ENCODE data around the gene INAFM2. TPM values are rescaled to one million over a fixed set of nuclear protein-coding genes. Genes with fewer than 3 reads are reported as not detected.

Gene INAFM2
- total and polyA plus RNA-seq, 10 of the 15 experiments (the other 5 are each of a cell fraction or from before 2014, with no cell fraction given): 0.75 to 8.1 (median 3.9) TPM

GRCh38 chr15:40293006-40293405, 30.5 kb upstream of the INAFM2 start:
- H3K4me3 ChIP-seq: no peak overlapping the region
- ATAC-seq: no peak
- DNase-seq (ENCODE audit: low read depth, low spot score): no peak
- ChIA-PET POLR2A (no interaction called here), RAD21 (ENCODE audit: unreplicated experiment) (no interaction called here), CTCF (interaction anchor here (1.1 kb wide), 1 partner anchor 17 kb away, joined by 3 read pairs; no protein-coding TSS in a partner anchor), SMC1A (ENCODE audit: uncharacterized antibody, unreplicated experiment) (interaction anchor here (1.2 kb wide), 1 partner anchor 14 kb away, joined by 3 read pairs; no protein-coding TSS in a partner anchor)
- no TSS peak for BruUV-seq (replicated peaks)
- H3K79me2 ChIP-seq (ENCODE audit: control insufficient read depth, insufficient read depth, low read length): no peaks in the 10 kb centered on the region
- H3K36me3 ChIP-seq (ENCODE audit: control insufficient read depth in 2 of 2, insufficient read depth in 2 of 2, low read length in 1 of 2): no peaks in the 10 kb centered on the region
- no peaks in the 10 kb centered on the region for H3K4me1 ChIP-seq (ENCODE audit: control insufficient read depth, insufficient read depth, low read length)
- no peaks in the 10 kb centered on the region for H4K20me1 ChIP-seq (ENCODE audit: control insufficient read depth, insufficient read depth)
- H3K27me3 ChIP-seq (replicated peaks in 1 of 2; ENCODE audit: control insufficient read depth in 2 of 2, insufficient read depth in 2 of 2, low read length in 1 of 2): no peaks in the 10 kb centered on the region; a peak in 2 of 4 replicates
- H3K9me3 ChIP-seq (replicated peaks; ENCODE audit: control insufficient read depth, insufficient read depth, low read length): no peaks in the 10 kb centered on the region
- in situ Hi-C loops (cut with MboI): no loop called here
- FAIRE-seq: no peak
- H3K9ac ChIP-seq (ENCODE audit: control insufficient read depth, insufficient read depth, low read length): no peak overlapping the region
- intact Hi-C loops (cut with micrococcal nuclease; ENCODE audit: unreplicated experiment): no loop called here
- H3K27ac ChIP-seq (ENCODE audit: control insufficient read depth, insufficient read depth): no peak overlapping the region
- no peak overlapping the region for H2AFZ ChIP-seq (ENCODE audit: control insufficient read depth, low read depth, low read length)
- H3K4me2 ChIP-seq (ENCODE audit: control insufficient read depth, insufficient read depth): no peak overlapping the region
- no peak for TF ChIP-seq SMC3 (IDR thresholded peaks at IDR 0.05; ENCODE audit: borderline replicate concordance, low read length)
- TF ChIP-seq POLR2A (IDR thresholded peaks at IDR 0.05; ENCODE audit: low read depth, low read length): no peak
- no peak for TF ChIP-seq HCFC1 (IDR thresholded peaks at IDR 0.05; ENCODE audit: low read length)
- no peak for TF ChIP-seq TARDBP (IDR thresholded peaks at IDR 0.05; ENCODE audit: borderline replicate concordance)
- TF ChIP-seq NRF1 (conservative IDR thresholded peaks at IDR 0.05; ENCODE audit: low read depth, low read length): no peak
- TF ChIP-seq CUX1 (IDR thresholded peaks at IDR 0.05; ENCODE audit: insufficient replicate concordance, low read depth, low read length): no peak
- no peak for TF ChIP-seq NR2C1 (IDR thresholded peaks at IDR 0.05)
- no peak for TF ChIP-seq STAT3 (IDR thresholded peaks at IDR 0.05; ENCODE audit: low read depth, low read length)
- TF ChIP-seq RUNX3 (IDR thresholded peaks at IDR 0.05; ENCODE audit: low read length): no peak
- TF ChIP-seq ZNF207 (IDR thresholded peaks at IDR 0.05; ENCODE audit: borderline replicate concordance): no peak
- TF ChIP-seq MXI1 (IDR thresholded peaks at IDR 0.05; ENCODE audit: low read depth, low read length): no peak
- no peak for TF ChIP-seq ZNF687 (IDR thresholded peaks at IDR 0.05)
- TF ChIP-seq PRDM15 (CRISPR knock-in tag; IDR thresholded peaks at IDR 0.05): no peak
